Endothelial cell of umbilical vein (primary cell): ENCODE results near the gene RASGRF1. TPM values are rescaled to one million over a fixed set of nuclear protein-coding genes. Genes with fewer than 3 reads are reported as not detected.

Source experiments
- BruUV-seq: library from RNA; stranded (reverse); fragments of 400-500 nt; replicated peaks from 2 replicates; lab custom pipeline; 2021; lab: Mats Ljungman, UMichigan
- CTCF ChIA-PET: fragments of 300-600, 350-600 bp; sonication (Branson Sonifier 250); formaldehyde crosslinking; loops from one replicate; lab custom pipeline; 2021; ENCODE audit warnings: antibody characterized with exemption, inconsistent platforms; lab: Charles Lee
- POLR2A ChIA-PET: fragments of 300-600, 350-600 bp; sonication (Branson Sonifier 250); formaldehyde crosslinking; loops from one replicate; lab custom pipeline; 2021; ENCODE audit warnings: antibody characterized with exemption, inconsistent platforms; lab: Charles Lee
- DNase-seq: peaks from one replicate; pipeline ENCODE4 v3.0.0-alpha.2; 2011; ENCODE audit warnings: low read depth, low spot score
- FAIRE-seq: peaks from 2 replicates; lab custom pipeline; 2011; peaks lifted over from hg19 to GRCh38; lab: Jason Lieb, UNC
- H2AFZ ChIP-seq: 2 replicates; pipeline ENCODE4 v1.6.0; 2012; ENCODE audit warnings: low read depth, low read length, control low read depth, inconsistent platforms
- H3K27ac ChIP-seq: 2 replicates; pipeline ENCODE4 v1.5.1; 2011; ENCODE audit warnings: low read depth, mild to moderate bottlenecking, control low read depth, low read length, moderate library complexity; ENCODE audit not compliant: insufficient read depth
- H3K27me3 ChIP-seq, 2 experiments: 2 replicates each; pipeline versions ENCODE4 v1.6.0 to v1.6.1; 2011; ENCODE audit warnings: low read length in 2 of 2, mixed read lengths in 1 of 2; ENCODE audit not compliant: control insufficient read depth in 2 of 2, insufficient read depth in 2 of 2
- H3K36me3 ChIP-seq, 2 experiments: 2 replicates in 1 of 2; 3 replicates in 1 of 2; pipeline ENCODE4 v1.5.1; 2011; ENCODE audit warnings: low read length in 2 of 2, mild to moderate bottlenecking in 1 of 2, moderate library complexity in 1 of 2; ENCODE audit not compliant: control insufficient read depth in 2 of 2, insufficient read depth in 2 of 2; ENCODE audit errors: extremely low read depth in 1 of 2
- H3K4me1 ChIP-seq: 3 replicates; pipeline ENCODE4 v1.5.1; 2011; ENCODE audit warnings: mild to moderate bottlenecking, low read length; ENCODE audit not compliant: control insufficient read depth, insufficient read depth; ENCODE audit errors: extremely low read depth
- H3K4me2 ChIP-seq: 2 replicates; pipeline ENCODE4 v1.6.1; 2011; ENCODE audit warnings: low read length, control low read depth, mixed read lengths; ENCODE audit not compliant: insufficient read depth
- H3K4me3 ChIP-seq, 3 experiments: fragments of 200-600 bp in 1 of 3; sonication (generic), shearing (Covaris generic) in 1 of 3; replicated peaks in 1 of 3; 2 replicates each; pipeline ENCODE4 v1.5.1; 2011 to 2016; ENCODE audit warnings: control low read depth in 3 of 3, low read length in 3 of 3, mild to moderate bottlenecking in 2 of 3, inconsistent platforms in 1 of 3, low read depth in 1 of 3, moderate library complexity in 1 of 3; ENCODE audit not compliant: insufficient read depth in 1 of 3
- H3K79me2 ChIP-seq: 2 replicates; pipeline ENCODE4 v1.6.0; 2012; ENCODE audit warnings: low read length, inconsistent platforms; ENCODE audit not compliant: control insufficient read depth, insufficient read depth
- H3K9ac ChIP-seq: replicated peaks from 2 replicates; pipeline ENCODE3; 2011; ENCODE audit warnings: low read length, control low read depth; ENCODE audit not compliant: insufficient read depth; ENCODE audit errors: extremely low read depth
- H3K9me1 ChIP-seq: replicated peaks from 3 replicates; pipeline ENCODE4 v1.6.0; 2011; ENCODE audit warnings: mild to moderate bottlenecking, low read length; ENCODE audit not compliant: control insufficient read depth, insufficient read depth; ENCODE audit errors: extremely low read depth
- H3K9me3 ChIP-seq: replicated peaks from 2 replicates; pipeline ENCODE4 v1.5.1; 2012; ENCODE audit warnings: low read length, inconsistent platforms; ENCODE audit not compliant: control insufficient read depth, insufficient read depth
- H4K20me1 ChIP-seq: replicated peaks from 2 replicates; pipeline ENCODE3; 2011; ENCODE audit warnings: mild to moderate bottlenecking, low read length; ENCODE audit not compliant: control insufficient read depth, insufficient read depth; ENCODE audit errors: extremely low read depth
- FOS ChIP-seq: IDR thresholded peaks from 2 replicates; pipeline ENCODE4 v1.6.1; 2011; ENCODE audit warnings: mild to moderate bottlenecking, low read length, moderate library complexity, borderline replicate concordance; ENCODE audit not compliant: insufficient read depth
- JUN ChIP-seq: IDR thresholded peaks from 2 replicates; pipeline ENCODE4 v1.6.1; 2011; ENCODE audit warnings: borderline replicate concordance, low read depth; ENCODE audit not compliant: insufficient read length, insufficient read depth
- POLR2A ChIP-seq: IDR thresholded peaks from 2 replicates; pipeline ENCODE4 v1.6.1; 2012; ENCODE audit warnings: low read depth, mild to moderate bottlenecking, control low read depth, low read length
- POLR2AphosphoS5 ChIP-seq: IDR thresholded peaks from 2 replicates; pipeline ENCODE4 v1.6.1; 2012; ENCODE audit warnings: low read depth, mild to moderate bottlenecking, control low read depth, low read length, moderate library complexity; ENCODE audit not compliant: insufficient read depth
- dilution Hi-C: fragments of 300-500 bp; cut with MboI; formaldehyde crosslinking; loops from one replicate; pipeline ENCODE4 v1.15.0; 2019; ENCODE audit warnings: low sequenced_read_pairs; ENCODE audit not compliant: extremely low pct_ligation_motif_present
- intact Hi-C: fragments of 100-400 bp; cut with micrococcal nuclease; formaldehyde crosslinking; loops from one replicate; pipeline ENCODE4 v1.10.0; 2022
- polyA plus RNA-seq, 4 experiments: library from polyadenylated mRNA; depleted of rRNA in 3 of 4; stranded (reverse) in 3 of 4; unstranded in 1 of 4; fragments of >200 nt; gene quantifications; 2 replicates each; pipeline versions ENCODE4 v1.2.1 to v1.2.3, GENCODE V29; 2011 to 2012; ENCODE audit warnings: missing spikeins in 1 of 4
- total RNA-seq: library from RNA; stranded (reverse); gene quantifications from 2 replicates; pipeline ENCODE4 v1.2.3, GENCODE V29; 2021
- TF ChIP-seq, protein P1 (sequence below), 2 donors: IDR thresholded peaks; 1 replicate in 1 of 2; 2 replicates in 1 of 2; pipeline ENCODE4 v1.5.1; 2011; ENCODE audit warnings: low read length in 2 of 2, mild to moderate bottlenecking in 2 of 2, moderate library complexity in 2 of 2, control low read depth in 1 of 2, inconsistent platforms in 1 of 2, low read depth in 1 of 2; ENCODE audit not compliant: insufficient read depth in 1 of 2; ENCODE audit errors: extremely low read depth in 1 of 2

Gene RASGRF1
- total and polyA plus RNA-seq, 2 donors (not counting 3 experiments of a cell fraction or from before 2014, with no cell fraction given), result 0.04 TPM; not detected in 1

DNA sequence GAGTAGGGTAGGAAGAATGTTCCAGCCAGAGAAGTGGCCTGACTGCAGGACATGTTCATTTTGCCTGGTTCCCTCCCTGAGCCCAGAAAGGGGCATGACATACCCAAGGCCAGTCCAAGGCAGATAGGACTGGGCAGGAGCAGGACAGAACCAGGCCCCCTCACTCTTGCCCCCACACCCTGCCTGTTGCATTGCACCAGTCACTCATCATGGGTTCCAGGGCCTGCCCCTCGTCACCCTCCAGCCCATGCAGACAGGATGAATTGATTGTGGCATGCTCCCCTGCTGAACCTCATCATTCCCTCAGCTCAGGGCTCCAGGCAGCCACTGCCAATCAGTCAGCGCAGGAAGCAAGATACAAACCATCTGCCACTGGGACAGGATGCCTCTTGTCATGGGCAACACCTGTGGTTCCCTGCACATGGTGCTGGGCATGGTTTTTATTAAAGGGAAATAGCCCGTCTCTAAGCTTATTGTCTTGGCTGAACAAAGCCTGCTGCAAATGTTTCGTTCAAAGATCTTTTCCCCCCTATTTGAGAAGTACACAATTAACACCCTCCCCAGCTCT is 48.9 kb downstream of the RASGRF1 start:
- Histone ChIP-seq H3K9ac (no peak overlapping the region), H3K27me3 (peaks cover 2 to 4% of the 10 kb centered on the region in 2 experiments), H3K9me3 (no peaks in the 10 kb centered on the region), H2AFZ (no peak overlapping the region), H3K4me1 (no peaks in the 10 kb centered on the region), H3K27ac (no peak overlapping the region), H3K9me1 (no peaks in the 10 kb centered on the region), H3K4me2 (no peak overlapping the region), H4K20me1 (no peaks in the 10 kb centered on the region), H3K4me3 (no peak overlapping the region), H3K79me2 (no peaks in the 10 kb centered on the region), H3K36me3 (no peaks in the 10 kb centered on the region)
- no peak for DNase-seq
- TF ChIP-seq POLR2A (no peak), POLR2AphosphoS5 (no peak), FOS (no peak)
- no peak for FAIRE-seq
- CTCF ChIA-PET, result interaction anchor here (1.1 to 2.7 kb wide), 4 partner anchors 14 to 143 kb away, joined by 3 to 11 read pairs (median 5); no protein-coding TSS in a partner anchor
- POLR2A ChIA-PET, result no interaction called here
- intact Hi-C loops, result no loop called here
- no TSS peak for BruUV-seq
- dilution Hi-C loops, result no loop called here

DNA sequence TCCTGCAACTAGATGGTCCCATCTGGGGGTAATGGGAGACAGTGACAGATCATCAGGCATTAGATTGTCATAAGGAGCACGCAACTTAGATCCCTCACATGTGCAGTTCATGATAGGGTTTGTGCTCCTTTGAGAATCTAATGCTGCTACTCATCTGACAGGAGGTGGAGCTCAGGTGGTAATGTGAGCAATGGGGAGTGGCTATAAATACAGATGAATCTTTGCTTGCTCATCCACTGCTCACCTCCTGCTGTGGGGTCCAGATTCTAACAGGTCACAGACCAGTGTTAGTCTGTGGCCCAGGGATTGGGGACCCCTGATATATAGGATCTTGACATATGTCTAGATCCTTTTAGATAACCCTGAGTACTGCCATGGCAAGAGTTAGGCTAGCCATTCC is 52.7 kb downstream of the RASGRF1 start:
- Histone ChIP-seq H4K20me1 (no peaks in the 10 kb centered on the region), H3K36me3 (no peaks in the 10 kb centered on the region), H3K4me2 (no peak overlapping the region), H3K27ac (no peak overlapping the region), H3K9ac (no peak overlapping the region), H3K9me3 (no peaks in the 10 kb centered on the region), H3K9me1 (no peaks in the 10 kb centered on the region), H3K79me2 (no peaks in the 10 kb centered on the region), H3K4me3 (no peak overlapping the region), H3K27me3 (peaks cover 7% of the 10 kb centered on the region in 2 experiments), H2AFZ (no peak overlapping the region), H3K4me1 (no peaks in the 10 kb centered on the region)
- intact Hi-C loops (no loop called here), dilution Hi-C loops (no loop called here)
- TF ChIP-seq, protein P1, sequence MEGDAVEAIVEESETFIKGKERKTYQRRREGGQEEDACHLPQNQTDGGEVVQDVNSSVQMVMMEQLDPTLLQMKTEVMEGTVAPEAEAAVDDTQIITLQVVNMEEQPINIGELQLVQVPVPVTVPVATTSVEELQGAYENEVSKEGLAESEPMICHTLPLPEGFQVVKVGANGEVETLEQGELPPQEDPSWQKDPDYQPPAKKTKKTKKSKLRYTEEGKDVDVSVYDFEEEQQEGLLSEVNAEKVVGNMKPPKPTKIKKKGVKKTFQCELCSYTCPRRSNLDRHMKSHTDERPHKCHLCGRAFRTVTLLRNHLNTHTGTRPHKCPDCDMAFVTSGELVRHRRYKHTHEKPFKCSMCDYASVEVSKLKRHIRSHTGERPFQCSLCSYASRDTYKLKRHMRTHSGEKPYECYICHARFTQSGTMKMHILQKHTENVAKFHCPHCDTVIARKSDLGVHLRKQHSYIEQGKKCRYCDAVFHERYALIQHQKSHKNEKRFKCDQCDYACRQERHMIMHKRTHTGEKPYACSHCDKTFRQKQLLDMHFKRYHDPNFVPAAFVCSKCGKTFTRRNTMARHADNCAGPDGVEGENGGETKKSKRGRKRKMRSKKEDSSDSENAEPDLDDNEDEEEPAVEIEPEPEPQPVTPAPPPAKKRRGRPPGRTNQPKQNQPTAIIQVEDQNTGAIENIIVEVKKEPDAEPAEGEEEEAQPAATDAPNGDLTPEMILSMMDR (IDR thresholded peaks at IDR 0.05; ENCODE audit: extremely low read depth in 1 of 2, insufficient read depth in 1 of 2, low read depth in 1 of 2, low read length in 2 of 2), result no peak
- no peak for TF ChIP-seq JUN
- no TSS peak for BruUV-seq
- POLR2A ChIA-PET, result no interaction called here
- FAIRE-seq (no peak), DNase-seq (no peak)
- CTCF ChIA-PET, result interaction anchor here (1.0 to 1.6 kb wide), 2 partner anchors 145 to 147 kb away, joined by 3 read pairs; no protein-coding TSS in a partner anchor
